ENCODE results near the gene SCN1A. TPM values are rescaled to one million over a fixed set of nuclear protein-coding genes. Genes with fewer than 3 reads are reported as not detected.

The SCN1A gene
- total and polyA plus RNA-seq, 2 of the 8 experiments (the other 6 are each of a cell fraction or from before 2014, with no cell fraction given), result 0.18 to 1.9 TPM

- no peak overlapping the region for H3K23ac ChIP-seq (ENCODE audit: insufficient read length)
- no peak overlapping the region for H2BK15ac ChIP-seq (ENCODE audit: low read length)
- no peak overlapping the region for H2BK120ac ChIP-seq (replicated peaks; ENCODE audit: low read depth, low read length)
- no peak overlapping the region for H2AFZ ChIP-seq (ENCODE audit: low read length)
- no peak overlapping the region for H3K18ac ChIP-seq (ENCODE audit: extremely low read depth, low read length)
- no peak overlapping the region for H4K8ac ChIP-seq (ENCODE audit: extremely low read depth, insufficient read depth, low read length)
- H4K20me1 ChIP-seq (replicated peaks in 1 of 2; ENCODE audit: control insufficient read depth in 1 of 2, insufficient read depth in 2 of 2, low read length in 2 of 2), result no peaks in the 10 kb centered on the region
- H2BK12ac ChIP-seq (ENCODE audit: low read depth, low read length), result no peak overlapping the region
- no peaks in the 10 kb centered on the region for H3K27me3 ChIP-seq (replicated peaks in 1 of 4; ENCODE audit: control insufficient read depth in 3 of 4, extremely low read depth in 1 of 4, insufficient read depth in 3 of 4, low read length in 3 of 4)
- no peaks in the 10 kb centered on the region; a peak in 1 of 7 replicates for H3K4me1 ChIP-seq (replicated peaks in 1 of 4; ENCODE audit: control insufficient read depth in 3 of 4, insufficient read depth in 4 of 4, low read length in 3 of 4)
- 37% methylated on average over 1 of the region's 1 CpG; no CpG with 5 or more reads in 1 of the 2 experiments for WGBS, 2 experiments (ENCODE audit: extremely low coverage in 1 of 2, insufficient coverage in 1 of 2, insufficient read length in 1 of 2, insufficient replicate concordance in 2 of 2, low coverage in 1 of 2, low lambda C conversion rate in 2 of 2, missing lambda C conversion rate in 1 of 2)
- H4K5ac ChIP-seq (ENCODE audit: insufficient read length, low read depth, low read length), result no peak overlapping the region
- H2BK20ac ChIP-seq (ENCODE audit: low read length), result no peak overlapping the region
- no peak overlapping the region for H3K9ac ChIP-seq (replicated peaks in 1 of 4; ENCODE audit: extremely low read depth in 1 of 4, low read depth in 3 of 4, low read length in 3 of 4)
- no peak for TF ChIP-seq SIN3A (conservative IDR thresholded peaks at IDR 0.05 in 1 of 2, IDR thresholded peaks at IDR 0.05 in 1 of 2; ENCODE audit: low read depth in 1 of 2, low read length in 2 of 2)
- TF ChIP-seq EGR1 (IDR thresholded peaks at IDR 0.05; ENCODE audit: borderline replicate concordance, low read depth, low read length), result no peak
- TF ChIP-seq TEAD4 (IDR thresholded peaks at IDR 0.05; ENCODE audit: low read depth, low read length), result no peak
- TF ChIP-seq FOSL1 (IDR thresholded peaks at IDR 0.05; ENCODE audit: insufficient read depth, low read depth, low read length), result no peak
- no peak for TF ChIP-seq MAFK (IDR thresholded peaks at IDR 0.05; ENCODE audit: low read depth, low read length)
- no peak for TF ChIP-seq CREB1 (IDR thresholded peaks at IDR 0.05)
- TF ChIP-seq MAX (IDR thresholded peaks at IDR 0.05), result no peak
- TF ChIP-seq CBX8 (IDR thresholded peaks at IDR 0.05; ENCODE audit: borderline replicate concordance, low read depth, low read length), result no peak
- no peak for TF ChIP-seq GABPA (IDR thresholded peaks at IDR 0.05; ENCODE audit: borderline replicate concordance, insufficient read depth, low read length)
- TF ChIP-seq KDM4A (IDR thresholded peaks at IDR 0.05; ENCODE audit: low read depth, low read length, severe bottlenecking), result no peak
- TF ChIP-seq NANOG (IDR thresholded peaks at IDR 0.05; ENCODE audit: insufficient read depth, low read depth, low read length, poor library complexity, severe bottlenecking), result no peak
- H3K36me3 ChIP-seq (ENCODE audit: control insufficient read depth in 2 of 4, insufficient read depth in 4 of 4, low read length in 3 of 4), result no peaks in the 10 kb centered on the region
- no peak overlapping the region for H3K56ac ChIP-seq (replicated peaks; ENCODE audit: insufficient read length, low read depth, low read length)
- no peak overlapping the region for H3K4me3 ChIP-seq (ENCODE audit: extremely low read depth in 1 of 4, insufficient read depth in 2 of 4, low read depth in 3 of 4, low read length in 4 of 4)
- no peak overlapping the region for H2BK5ac ChIP-seq (ENCODE audit: low read depth, low read length)
- no peaks in the 10 kb centered on the region for H3K79me2 ChIP-seq (ENCODE audit: control insufficient read depth in 1 of 2, insufficient read depth in 2 of 2, low read length in 2 of 2)
- H3K23me2 ChIP-seq (ENCODE audit: low read depth, low read length), result no peaks in the 10 kb centered on the region
- no peak overlapping the region for H2AK5ac ChIP-seq (ENCODE audit: low read depth, low read length)
- no peak for DNase-seq (ENCODE audit: low read depth in 1 of 2, low spot score in 2 of 2)
- no peak overlapping the region for H3K4ac ChIP-seq (replicated peaks; ENCODE audit: insufficient read length, low read depth, low read length)
- CTCF ChIA-PET (ENCODE audit: partially characterized antibody), result interaction anchor here (1.6 kb wide), 1 partner anchor 25 kb away, joined by 6 read pairs; no protein-coding TSS in a partner anchor
- no peak overlapping the region for H3K4me2 ChIP-seq (ENCODE audit: insufficient read depth in 1 of 2, low read depth in 2 of 2, low read length in 2 of 2)
- H3K27ac ChIP-seq (ENCODE audit: low read depth, low read length), result no peak overlapping the region
- H3K9me3 ChIP-seq (ENCODE audit: insufficient read depth in 2 of 2, low read depth in 1 of 2, low read length in 1 of 2), result no peaks in the 10 kb centered on the region
- H3K14ac ChIP-seq (ENCODE audit: insufficient read length), result no peak overlapping the region
- no peaks in the 10 kb centered on the region for H3K79me1 ChIP-seq (ENCODE audit: low read depth, low read length)
- POLR2A ChIA-PET (ENCODE audit: partially characterized antibody), result no interaction called here
- H4K91ac ChIP-seq (replicated peaks; ENCODE audit: insufficient read length, low read length), result no peak overlapping the region
- no peak for FAIRE-seq
Observed at GRCh38 chr2:166032361-166032760, 95.5 kb downstream of the SCN1A start.
